OCI-LY3 (cell line): ENCODE data around the gene ANXA7.

Experiments
- H2AFZ ChIP-seq: fragments of 200-600, 300-600 bp; shearing (Covaris generic); 2 replicates; pipeline ENCODE4 v1.6.0; 2014; ENCODE audit warnings: antibody characterized with exemption, low read depth, low read length
- H3K27ac ChIP-seq: fragments of 200-600, 300-600 bp; sonication (generic); 2 replicates; pipeline ENCODE4 v1.5.1; 2014; ENCODE audit warnings: mild to moderate bottlenecking, low read length, moderate library complexity, mixed read lengths
- H3K27me3 ChIP-seq: fragments of 200-600, 300-600 bp; sonication (generic); 2 replicates; pipeline ENCODE4 v1.6.1; 2014; ENCODE audit warnings: low read depth, low read length, mixed read lengths
- H3K36me3 ChIP-seq: fragments of 200-600, 300-600 bp; sonication (generic); replicated peaks from 2 replicates; pipeline ENCODE3; 2014; ENCODE audit warnings: low read depth, low read length, mixed read lengths
- H3K4me1 ChIP-seq: fragments of 300-600, 200-600 bp; sonication (generic); 2 replicates; pipeline ENCODE4 v1.6.1; 2014; ENCODE audit warnings: low read length, mixed read lengths
- H3K4me2 ChIP-seq: fragments of 200-600, 300-600 bp; sonication (generic); 2 replicates; pipeline ENCODE4 v1.6.1; 2014; ENCODE audit warnings: low read length, mixed read lengths
- H3K4me3 ChIP-seq: fragments of 300-600, 200-600 bp; sonication (generic); 2 replicates; pipeline ENCODE4 v1.5.1; 2014; ENCODE audit warnings: antibody characterized with exemption, mild to moderate bottlenecking, low read length, moderate library complexity
- H3K79me2 ChIP-seq: fragments of 300-600, 200-600 bp; shearing (Covaris generic); 2 replicates; pipeline ENCODE4 v1.6.1; 2014; ENCODE audit warnings: mild to moderate bottlenecking, low read length, mixed read lengths
- H3K9ac ChIP-seq: fragments of 300-600, 200-600 bp; shearing (Covaris generic); 2 replicates; pipeline ENCODE4 v1.6.0; 2014; ENCODE audit warnings: mild to moderate bottlenecking, low read length, moderate library complexity
- H3K9me3 ChIP-seq: fragments of 200-600, 300-600 bp; shearing (Covaris generic); 2 replicates; pipeline ENCODE4 v1.6.1; 2014; ENCODE audit warnings: low read length, mixed read lengths; ENCODE audit not compliant: insufficient read depth
- H4K20me1 ChIP-seq: fragments of 200-600, 300-600 bp; sonication (generic); 2 replicates; pipeline ENCODE4 v1.6.1; 2016; ENCODE audit warnings: low read length, mixed read lengths; ENCODE audit not compliant: insufficient read depth
- EZH2phosphoT487 ChIP-seq: fragments of 200-600 bp; shearing (Covaris generic); IDR thresholded peaks from 2 replicates; pipeline ENCODE4 v1.6.1; 2018; ENCODE audit warnings: antibody characterized with exemption, mixed run types, low read depth
- TF ChIP-seq, protein P1 (sequence below): fragments of 200-600, 300-600 bp; sonication (generic); IDR thresholded peaks from 2 replicates; pipeline ENCODE4 v1.5.1; 2014; ENCODE audit warnings: antibody characterized with exemption, low read length, low read depth

The ANXA7 gene

DNA sequence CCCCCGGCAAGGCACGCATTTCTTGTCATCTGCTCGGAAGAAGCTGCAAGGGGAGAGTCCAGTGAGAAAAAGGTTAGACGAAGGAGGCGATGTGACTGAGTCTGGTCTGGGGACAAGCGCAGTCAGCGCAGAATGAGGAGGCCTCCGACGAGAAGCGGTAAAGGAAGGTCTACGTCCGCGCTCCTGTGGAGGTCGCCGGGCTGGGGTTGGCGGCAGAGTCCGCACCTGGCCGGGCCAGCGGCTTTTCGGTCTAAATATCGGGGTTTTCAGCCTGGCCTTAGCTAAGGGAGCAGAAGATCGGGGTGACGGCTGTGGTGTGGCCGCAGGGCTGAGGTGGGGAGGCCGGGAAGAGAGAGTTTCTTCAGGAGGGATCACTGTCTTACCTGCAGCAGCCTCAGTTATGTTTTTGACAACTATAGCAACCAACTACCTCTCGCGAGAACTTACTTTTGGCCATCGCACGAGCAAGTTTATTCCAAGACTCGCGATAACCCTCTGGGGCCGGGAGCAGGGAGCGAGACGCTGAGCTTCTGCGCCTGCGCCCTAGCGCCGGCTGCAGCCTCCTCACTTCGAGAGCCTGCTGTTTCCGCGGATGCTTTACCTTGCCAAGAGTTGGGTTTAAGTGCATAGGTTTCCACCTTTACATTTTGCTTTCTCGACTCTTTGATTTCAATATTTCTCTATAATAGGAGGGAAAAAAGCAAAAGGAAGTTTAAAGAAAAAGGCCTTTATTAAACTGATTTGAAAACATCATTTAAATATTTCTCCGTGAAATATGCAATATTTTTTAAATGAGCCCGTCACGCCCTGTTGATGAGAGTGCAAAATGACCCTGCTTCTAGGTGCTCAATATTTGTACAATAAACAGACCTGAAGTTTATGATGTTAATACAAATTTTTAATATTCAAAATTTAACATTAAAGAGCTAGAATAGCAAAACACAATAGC, 55.3 kb downstream of the ANXA7 start, which contains the start of gene CFAP70:
CFAP70 (minus strand) TSS at position 534 of the 949 bp plus-strand sequence. CDS start 4,068 bp downstream, outside the sequence.
- TF ChIP-seq, protein P1, sequence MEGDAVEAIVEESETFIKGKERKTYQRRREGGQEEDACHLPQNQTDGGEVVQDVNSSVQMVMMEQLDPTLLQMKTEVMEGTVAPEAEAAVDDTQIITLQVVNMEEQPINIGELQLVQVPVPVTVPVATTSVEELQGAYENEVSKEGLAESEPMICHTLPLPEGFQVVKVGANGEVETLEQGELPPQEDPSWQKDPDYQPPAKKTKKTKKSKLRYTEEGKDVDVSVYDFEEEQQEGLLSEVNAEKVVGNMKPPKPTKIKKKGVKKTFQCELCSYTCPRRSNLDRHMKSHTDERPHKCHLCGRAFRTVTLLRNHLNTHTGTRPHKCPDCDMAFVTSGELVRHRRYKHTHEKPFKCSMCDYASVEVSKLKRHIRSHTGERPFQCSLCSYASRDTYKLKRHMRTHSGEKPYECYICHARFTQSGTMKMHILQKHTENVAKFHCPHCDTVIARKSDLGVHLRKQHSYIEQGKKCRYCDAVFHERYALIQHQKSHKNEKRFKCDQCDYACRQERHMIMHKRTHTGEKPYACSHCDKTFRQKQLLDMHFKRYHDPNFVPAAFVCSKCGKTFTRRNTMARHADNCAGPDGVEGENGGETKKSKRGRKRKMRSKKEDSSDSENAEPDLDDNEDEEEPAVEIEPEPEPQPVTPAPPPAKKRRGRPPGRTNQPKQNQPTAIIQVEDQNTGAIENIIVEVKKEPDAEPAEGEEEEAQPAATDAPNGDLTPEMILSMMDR: no peak
- no peak for TF ChIP-seq EZH2phosphoT487
- no peaks in the 10 kb centered on the region for H3K79me2 ChIP-seq
- peaks cover 6% of the 10 kb centered on the region; the same call in 1 of the 2 replicates for H3K27me3 ChIP-seq
- peaks cover 8% of the 10 kb centered on the region; the same call in 1 of the 2 replicates for H3K4me1 ChIP-seq
- H3K27ac ChIP-seq: no peak within 1 kb of the TSS
- H2AFZ ChIP-seq: peak within 1 kb of the TSS; percentile 96
- H3K9ac ChIP-seq: peak within 1 kb of the TSS; percentile 67
- no peaks in the 10 kb centered on the region for H4K20me1 ChIP-seq
- H3K36me3 ChIP-seq: no peaks in the 10 kb centered on the region
- peak within 1 kb of the TSS; percentile 98 for H3K4me2 ChIP-seq
- peak within 1 kb of the TSS; percentile 97 for H3K4me3 ChIP-seq
- no peaks in the 10 kb centered on the region for H3K9me3 ChIP-seq

DNA sequence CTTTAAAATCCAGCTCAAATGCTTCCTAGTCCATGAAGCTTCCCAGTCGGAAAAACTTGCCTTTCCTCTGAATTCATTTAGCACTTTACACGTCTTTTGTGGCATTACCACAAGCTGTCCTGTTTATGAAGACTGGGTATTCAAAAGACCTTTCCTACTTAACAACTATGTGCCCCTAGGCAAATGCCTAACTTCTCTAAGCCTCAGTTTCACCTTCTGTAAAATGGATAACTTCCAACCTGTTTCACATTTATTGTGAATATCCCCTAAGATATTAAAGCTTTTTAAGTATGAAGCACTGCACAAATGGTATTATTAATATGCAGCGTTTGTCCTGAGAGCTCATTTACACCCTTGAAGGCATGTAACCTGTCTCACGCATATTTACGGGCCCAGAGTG, 56.0 kb downstream of the ANXA7 start:
- Histone ChIP-seq H3K27me3 (peaks cover 6% of the 10 kb centered on the region; the same call in 1 of the 2 replicates), H3K4me3 (peak overlapping the region; percentile 97), H2AFZ (peak overlapping the region; percentile 96), H3K36me3 (no peaks in the 10 kb centered on the region), H4K20me1 (no peaks in the 10 kb centered on the region), H3K9ac (peak overlapping the region; percentile 67), H3K9me3 (no peaks in the 10 kb centered on the region), H3K79me2 (no peaks in the 10 kb centered on the region), H3K27ac (no peak overlapping the region), H3K4me2 (peak overlapping the region; percentile 98), H3K4me1 (peaks cover 8% of the 10 kb centered on the region; the same call in 1 of the 2 replicates)
- TF ChIP-seq EZH2phosphoT487: no peak
- TF ChIP-seq, protein P1: no peak

DNA sequence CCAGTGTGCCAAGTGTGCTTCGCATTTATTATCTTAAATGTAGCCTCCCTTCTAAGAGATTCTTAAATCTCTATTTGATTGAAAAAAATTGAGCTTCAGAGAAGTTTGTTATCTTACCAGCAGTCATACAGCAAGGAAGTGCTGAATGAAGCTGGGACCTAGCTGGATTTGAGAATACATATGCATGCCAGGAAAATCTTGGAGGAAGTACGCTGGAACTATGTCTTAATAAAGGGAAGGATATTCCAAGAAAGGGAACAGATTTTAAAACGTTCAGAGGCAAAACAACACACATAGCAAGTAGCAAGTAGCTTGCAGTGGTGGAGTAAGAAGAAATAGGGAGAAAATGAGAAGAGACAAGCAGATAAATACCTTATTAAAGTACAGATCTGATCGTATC, 56.7 kb downstream of the ANXA7 start:
- H3K9ac ChIP-seq: no peak overlapping the region
- no peaks in the 10 kb centered on the region for H3K36me3 ChIP-seq
- H3K9me3 ChIP-seq: no peaks in the 10 kb centered on the region
- TF ChIP-seq, protein P1: no peak
- TF ChIP-seq EZH2phosphoT487: no peak
- H3K27me3 ChIP-seq: peaks cover 6% of the 10 kb centered on the region; the same call in 1 of the 2 replicates
- H3K4me2 ChIP-seq: no peak overlapping the region
- H3K79me2 ChIP-seq: no peaks in the 10 kb centered on the region
- no peak overlapping the region for H2AFZ ChIP-seq
- H3K4me1 ChIP-seq: peaks cover 8% of the 10 kb centered on the region; the same call in 1 of the 2 replicates
- H3K27ac ChIP-seq: no peak overlapping the region
- no peak overlapping the region for H3K4me3 ChIP-seq
- no peaks in the 10 kb centered on the region for H4K20me1 ChIP-seq

DNA sequence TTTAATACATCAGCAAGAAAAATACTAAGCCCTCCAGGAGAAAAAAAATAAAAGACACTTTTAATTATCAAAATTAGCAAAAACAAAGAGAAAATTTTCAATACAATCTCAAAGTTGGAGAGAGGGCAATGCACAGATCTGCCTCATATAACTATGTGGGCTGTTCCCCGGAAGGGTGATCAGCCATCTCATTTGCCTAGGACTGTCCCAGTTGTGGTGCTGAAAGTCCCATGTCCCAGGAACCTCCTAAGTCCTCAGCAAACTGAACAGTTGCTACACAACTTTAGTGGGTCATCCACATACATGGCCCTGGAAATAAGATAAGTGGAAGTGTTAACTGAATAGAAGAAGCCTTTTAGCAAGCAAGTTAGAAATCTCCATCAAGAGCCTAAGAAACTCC, 69.6 kb downstream of the ANXA7 start:
- H3K79me2 ChIP-seq: no peaks in the 10 kb centered on the region
- H3K27ac ChIP-seq: no peak overlapping the region
- no peak overlapping the region for H3K9ac ChIP-seq
- H3K4me1 ChIP-seq: no peaks in the 10 kb centered on the region
- no peaks in the 10 kb centered on the region for H3K27me3 ChIP-seq
- no peaks in the 10 kb centered on the region for H3K9me3 ChIP-seq
- H3K4me2 ChIP-seq: no peak overlapping the region
- no peaks in the 10 kb centered on the region for H4K20me1 ChIP-seq
- H3K4me3 ChIP-seq: no peak overlapping the region
- H2AFZ ChIP-seq: no peak overlapping the region
- H3K36me3 ChIP-seq: no peaks in the 10 kb centered on the region
- TF ChIP-seq, protein P1: no peak
